Measurements from ENCODE around the gene EPS8L2.

Gene EPS8L2

GRCh38 chr11:770642-771616 lies 64.9 kb downstream of the EPS8L2 start:
- DNase-seq (ENCODE audit: low spot score): no peak
- TF ChIP-seq, protein P1, sequence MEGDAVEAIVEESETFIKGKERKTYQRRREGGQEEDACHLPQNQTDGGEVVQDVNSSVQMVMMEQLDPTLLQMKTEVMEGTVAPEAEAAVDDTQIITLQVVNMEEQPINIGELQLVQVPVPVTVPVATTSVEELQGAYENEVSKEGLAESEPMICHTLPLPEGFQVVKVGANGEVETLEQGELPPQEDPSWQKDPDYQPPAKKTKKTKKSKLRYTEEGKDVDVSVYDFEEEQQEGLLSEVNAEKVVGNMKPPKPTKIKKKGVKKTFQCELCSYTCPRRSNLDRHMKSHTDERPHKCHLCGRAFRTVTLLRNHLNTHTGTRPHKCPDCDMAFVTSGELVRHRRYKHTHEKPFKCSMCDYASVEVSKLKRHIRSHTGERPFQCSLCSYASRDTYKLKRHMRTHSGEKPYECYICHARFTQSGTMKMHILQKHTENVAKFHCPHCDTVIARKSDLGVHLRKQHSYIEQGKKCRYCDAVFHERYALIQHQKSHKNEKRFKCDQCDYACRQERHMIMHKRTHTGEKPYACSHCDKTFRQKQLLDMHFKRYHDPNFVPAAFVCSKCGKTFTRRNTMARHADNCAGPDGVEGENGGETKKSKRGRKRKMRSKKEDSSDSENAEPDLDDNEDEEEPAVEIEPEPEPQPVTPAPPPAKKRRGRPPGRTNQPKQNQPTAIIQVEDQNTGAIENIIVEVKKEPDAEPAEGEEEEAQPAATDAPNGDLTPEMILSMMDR (IDR thresholded peaks at IDR 0.05; ENCODE audit: borderline replicate concordance, control extremely low read depth, extremely low read depth, insufficient read depth, missing control alignments): no peak
- in situ Hi-C loops (cut with MboI; ENCODE audit: low sequenced_read_pairs, unreplicated experiment): no loop called here

- TF ChIP-seq, protein P1 (IDR thresholded peaks at IDR 0.05; ENCODE audit: borderline replicate concordance, control extremely low read depth, extremely low read depth, insufficient read depth, missing control alignments): no peak
- in situ Hi-C loops (cut with MboI; ENCODE audit: low sequenced_read_pairs, unreplicated experiment): no loop called here
- no peak for DNase-seq (ENCODE audit: low spot score)
Observed at GRCh38 chr11:771617-772204, 65.7 kb downstream of the EPS8L2 start.

DNA sequence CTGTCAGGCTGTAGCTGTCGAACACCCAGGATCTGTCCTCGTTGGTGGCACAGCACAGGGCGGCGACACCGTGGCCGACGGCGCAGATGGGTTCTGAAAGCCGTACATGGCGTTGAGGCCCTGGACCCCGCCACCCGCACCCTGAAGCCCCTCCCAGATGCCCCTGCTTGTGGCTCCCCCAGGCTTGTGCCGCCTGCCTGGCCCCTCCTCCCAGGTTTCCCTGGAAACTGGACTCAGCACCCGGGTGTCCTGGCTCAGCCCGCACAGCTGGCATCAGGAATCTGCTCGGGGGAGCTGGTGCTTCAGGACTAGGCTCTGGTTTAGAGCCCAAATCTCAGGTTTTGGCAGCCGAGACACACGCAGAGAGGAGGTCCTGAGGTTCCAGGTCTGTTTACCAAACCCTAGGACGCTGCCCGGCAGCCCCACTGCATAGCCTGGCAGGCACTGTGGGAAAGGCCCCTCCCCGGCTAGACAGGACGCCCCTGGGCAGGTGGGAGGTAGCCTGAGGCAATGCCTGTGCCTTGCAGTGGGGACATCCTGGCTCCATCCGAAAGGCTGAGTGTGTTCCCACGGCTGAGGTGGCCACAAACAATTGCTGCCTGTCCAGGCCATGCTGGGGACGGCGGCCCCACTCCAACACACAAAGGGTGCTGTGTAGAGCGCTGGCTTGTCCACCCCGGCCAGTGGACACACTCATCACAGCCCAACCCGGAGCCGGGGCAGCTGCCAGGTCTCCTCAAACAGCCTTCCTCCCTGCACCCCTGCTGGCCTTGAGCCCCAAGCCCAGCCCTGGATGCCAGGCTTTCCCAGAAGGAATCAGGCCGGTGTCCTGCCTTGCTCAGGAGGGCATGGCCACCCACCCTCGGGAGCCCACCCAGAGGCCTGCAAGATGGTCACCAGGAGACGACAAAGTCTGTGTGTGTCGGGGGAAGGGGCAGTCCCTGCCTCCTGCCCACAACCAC lies 66.7 kb downstream of the EPS8L2 start:
- DNase-seq (ENCODE audit: low spot score): no peak
- in situ Hi-C loops (cut with MboI; ENCODE audit: low sequenced_read_pairs, unreplicated experiment): no loop called here
- TF ChIP-seq, protein P1 (IDR thresholded peaks at IDR 0.05; ENCODE audit: borderline replicate concordance, control extremely low read depth, extremely low read depth, insufficient read depth, missing control alignments): no peak

- in situ Hi-C loops (cut with MboI; ENCODE audit: low sequenced_read_pairs, unreplicated experiment): no loop called here
- no peak for DNase-seq (ENCODE audit: low spot score)
- TF ChIP-seq, protein P1 (IDR thresholded peaks at IDR 0.05; ENCODE audit: borderline replicate concordance, control extremely low read depth, extremely low read depth, insufficient read depth, missing control alignments): no peak
Observed at GRCh38 chr11:773425-773824, 67.4 kb downstream of the EPS8L2 start.

- in situ Hi-C loops (cut with MboI; ENCODE audit: low sequenced_read_pairs, unreplicated experiment): no loop called here
- TF ChIP-seq, protein P1 (IDR thresholded peaks at IDR 0.05; ENCODE audit: borderline replicate concordance, control extremely low read depth, extremely low read depth, insufficient read depth, missing control alignments): no peak
- DNase-seq (ENCODE audit: low spot score): no peak
Observed at GRCh38 chr11:773830-774229, 67.8 kb downstream of the EPS8L2 start.
